ENCODE data around the gene FBXW7.

GRCh38 chr4:152328582-152328981 lies 207.3 kb downstream of the FBXW7 start:
- no peak for TF ChIP-seq CTCF (conservative IDR thresholded peaks at IDR 0.05; ENCODE audit: low read depth, low read length)
- TF ChIP-seq EZH2 (IDR thresholded peaks at IDR 0.05; ENCODE audit: borderline replicate concordance, low read depth, low read length, poor library complexity, severe bottlenecking), result no peak
